ENCODE results near the gene RFESD.

Gene RFESD

GRCh38 chr5:95646569-95647431, at the start of gene RFESD:
RFESD (plus strand) TSS chr5:95646777; CDS start chr5:95652272, 5,495 bp downstream.
- DNase-seq: peak; percentile 96

- DNase-seq: no peak
Measured at GRCh38 chr5:95599252-95599651, 47.3 kb upstream of the RFESD start.

GRCh38 chr5:95600557-95600956, 46.0 kb upstream of the RFESD start:
- DNase-seq: no peak

GRCh38 chr5:95605786-95606185, 40.8 kb upstream of the RFESD start:
- no peak for DNase-seq

GRCh38 chr5:95606419-95606818, 40.2 kb upstream of the RFESD start:
- DNase-seq: no peak

- DNase-seq: no peak
Measured at GRCh38 chr5:95609711-95610110, 36.9 kb upstream of the RFESD start.

- no peak for DNase-seq
Measured at GRCh38 chr5:95610546-95610945, 36.0 kb upstream of the RFESD start.

- DNase-seq: no peak
Measured at GRCh38 chr5:95611396-95611795, 35.2 kb upstream of the RFESD start.

- no peak for DNase-seq
Measured at GRCh38 chr5:95613514-95613913, 33.1 kb upstream of the RFESD start.

GRCh38 chr5:95615164-95615467, 31.5 kb upstream of the RFESD start:
- DNase-seq: no peak

GRCh38 chr5:95617057-95617456, 29.5 kb upstream of the RFESD start:
- no peak for DNase-seq

GRCh38 chr5:95619096-95619495, 27.5 kb upstream of the RFESD start:
- no peak for DNase-seq

GRCh38 chr5:95619514-95620029, 27.0 kb upstream of the RFESD start:
- no peak for DNase-seq

GRCh38 chr5:95620030-95620869, 26.3 kb upstream of the RFESD start, which contains the start of gene GPR150:
GPR150 (plus strand) TSS chr5:95620087; CDS start chr5:95620276, 189 bp downstream.
- peak; percentile 69 for DNase-seq

GRCh38 chr5:95620870-95621838, 25.4 kb upstream of the RFESD start:
- peak; percentile 69 for DNase-seq

- no peak for DNase-seq
Measured at GRCh38 chr5:95621839-95622629, 24.5 kb upstream of the RFESD start.

GRCh38 chr5:95623706-95624105, 22.9 kb upstream of the RFESD start:
- DNase-seq: no peak

- no peak for DNase-seq
Measured at GRCh38 chr5:95624368-95624767, 22.2 kb upstream of the RFESD start.

- DNase-seq: no peak
Measured at GRCh38 chr5:95626701-95627100, 19.9 kb upstream of the RFESD start.

- DNase-seq: no peak
Measured at GRCh38 chr5:95627971-95628810, 18.4 kb upstream of the RFESD start.

GRCh38 chr5:95628933-95629332, 17.6 kb upstream of the RFESD start:
- DNase-seq: no peak
